Measurements from ENCODE around the gene RAPGEF5. TPM values are rescaled to one million over a fixed set of nuclear protein-coding genes. Genes with fewer than 3 reads are reported as not detected.

Gene RAPGEF5
- total RNA-seq, 1 experiment from 2014 or later = 13.3 TPM

GRCh38 chr7:22357311-22358175, 589 bp upstream of the RAPGEF5 start:
- no peak overlapping the region for H3K14ac ChIP-seq (ENCODE audit: insufficient read depth, low read length)
- no peak overlapping the region for H2BK120ac ChIP-seq (ENCODE audit: low read depth, low read length, poor library complexity, severe bottlenecking)
- H3K18ac ChIP-seq (ENCODE audit: insufficient read length, low read depth, low read length) = no peak overlapping the region
- Mint-ChIP-seq H3K36me3 (ENCODE audit: insufficient read depth in 1 of 3, low read depth in 3 of 3) (peaks cover 13 to 29% (median 17%) of the 10 kb centered on the region in 3 experiments), H3K27ac (no peak overlapping the region; a peak in 1 of 7 replicates), H3K4me1 (peaks cover 15 to 19% of the 10 kb centered on the region in 2 experiments), H3K9me3 (peaks cover 8 to 12% of the 10 kb centered on the region in 2 experiments), H3K4me3 (peak overlapping the region; percentile 71 to 90), H3K27me3 (ENCODE audit: low read depth) (peaks cover 22% of the 10 kb centered on the region)
- no CpG with 5 or more reads among the region's 23 CpGs for WGBS (ENCODE audit: extremely low coverage, insufficient read length, low lambda C conversion rate)
- no peak overlapping the region for H2BK12ac ChIP-seq (ENCODE audit: insufficient read length, low read depth, low read length)
- H2BK15ac ChIP-seq (ENCODE audit: low read depth, low read length) = no peak overlapping the region
- no peak overlapping the region for H4K91ac ChIP-seq (ENCODE audit: insufficient read length, low read depth, low read length)
- H3K79me1 ChIP-seq (ENCODE audit: insufficient read depth, low read depth, low read length, poor library complexity, severe bottlenecking) = no peaks in the 10 kb centered on the region
- peaks cover 4% of the 10 kb centered on the region; the same call in 1 of the 2 replicates for H3K4me1 ChIP-seq (ENCODE audit: insufficient read depth, low read length)
- H3K27me3 ChIP-seq (ENCODE audit: insufficient read depth, low read length) = no peaks in the 10 kb centered on the region
- H3K9me3 ChIP-seq (ENCODE audit: control insufficient read depth, low read depth, low read length) = no peaks in the 10 kb centered on the region
- no peak overlapping the region for H3K56ac ChIP-seq (ENCODE audit: insufficient read length, low read depth, low read length)
- no peak overlapping the region for H2AK5ac ChIP-seq (ENCODE audit: insufficient read length, low read length)
- TF ChIP-seq CTCF (conservative IDR thresholded peaks at IDR 0.05) = no peak
- H3K23me2 ChIP-seq (ENCODE audit: insufficient read length, low read depth, low read length, poor library complexity, severe bottlenecking) = peaks cover 9% of the 10 kb centered on the region
- no peaks in the 10 kb centered on the region for H4K20me1 ChIP-seq (ENCODE audit: control insufficient read depth, insufficient read depth, insufficient read length)
- no peak overlapping the region for H3K23ac ChIP-seq (ENCODE audit: insufficient read length, low read depth, low read length)
- H2AFZ ChIP-seq (ENCODE audit: low read length) = no peak overlapping the region
- no peak overlapping the region for H2BK20ac ChIP-seq (ENCODE audit: low read depth, low read length, poor library complexity, severe bottlenecking)
- H3K27ac ChIP-seq (ENCODE audit: insufficient read length, low read depth, low read length) = no peak overlapping the region
- no peak overlapping the region for H3T11ph ChIP-seq (ENCODE audit: low read length)
- no peak overlapping the region for H4K5ac ChIP-seq (ENCODE audit: insufficient read length, low read depth, low read length)
- no peak overlapping the region for H2BK5ac ChIP-seq (ENCODE audit: insufficient read length, low read length)
- peaks cover 5% of the 10 kb centered on the region; the same call in 1 of the 2 replicates for H3K79me2 ChIP-seq (ENCODE audit: insufficient read depth, low read length)
- H3K9ac ChIP-seq (ENCODE audit: extremely low read depth, insufficient read length, low read length) = no peak overlapping the region
- H4K8ac ChIP-seq (replicated peaks; ENCODE audit: insufficient read length, low read depth, low read length) = no peak overlapping the region
- H3K4me2 ChIP-seq (ENCODE audit: insufficient read depth, insufficient read length, low read length) = peak overlapping the region; percentile 82
- DNase-seq = no peak
- no peak overlapping the region for H3K4ac ChIP-seq (ENCODE audit: low read depth, low read length)

Measured in H9 (cell line).